Neuronal stem cell (in vitro differentiated cells): Measurements from ENCODE around the gene GGACT.

Source experiments
- DNase-seq: peaks from one replicate; pipeline ENCODE4 v3.0.0-alpha.2; 2013; ENCODE audit warnings: low spot score
- H2AFZ ChIP-seq: one replicate; pipeline ENCODE4 v1.6.1; 2013; ENCODE audit warnings: mild to moderate bottlenecking, low read length, inconsistent platforms
- H2AK5ac ChIP-seq: 2 replicates; pipeline ENCODE4 v1.6.1; 2013; ENCODE audit warnings: low read depth, mild to moderate bottlenecking, inconsistent platforms, low read length, moderate library complexity, mixed read lengths
- H2BK120ac ChIP-seq: 2 replicates; pipeline ENCODE4 v1.6.1; 2013; ENCODE audit warnings: low read depth, mild to moderate bottlenecking, inconsistent platforms, low read length, moderate library complexity, mixed read lengths
- H2BK12ac ChIP-seq: one replicate; pipeline ENCODE4 v1.6.1; 2013; ENCODE audit warnings: low read length, inconsistent platforms
- H2BK15ac ChIP-seq: 2 replicates; pipeline ENCODE4 v1.6.1; 2013; ENCODE audit warnings: mild to moderate bottlenecking, low read length, inconsistent platforms, mixed read lengths
- H2BK5ac ChIP-seq: one replicate; pipeline ENCODE4 v1.6.1; 2013; ENCODE audit warnings: inconsistent platforms, mild to moderate bottlenecking, low read length, moderate library complexity
- H3K14ac ChIP-seq: one replicate; pipeline ENCODE4 v1.6.1; 2013; ENCODE audit warnings: low read length, inconsistent platforms
- H3K18ac ChIP-seq: 2 replicates; pipeline ENCODE4 v1.6.1; 2013; ENCODE audit warnings: low read length, inconsistent platforms
- H3K23ac ChIP-seq: 2 replicates; pipeline ENCODE4 v1.6.1; 2013; ENCODE audit warnings: low read depth, mild to moderate bottlenecking, mixed read lengths, low read length, inconsistent platforms; ENCODE audit not compliant: poor library complexity
- H3K27ac ChIP-seq: replicated peaks from 3 replicates; pipeline ENCODE4 v1.5.1; 2013; ENCODE audit warnings: low read length, inconsistent platforms
- H3K27me3 ChIP-seq, 3 experiments: 2 replicates each; pipeline ENCODE4 v1.6.1; 2013; ENCODE audit warnings: low read length in 3 of 3, mild to moderate bottlenecking in 2 of 3, inconsistent platforms in 1 of 3, low read depth in 1 of 3, mixed read lengths in 1 of 3, moderate library complexity in 1 of 3; ENCODE audit not compliant: control insufficient read depth in 3 of 3, insufficient read depth in 3 of 3
- H3K36me3 ChIP-seq, 2 donors: replicated peaks in 1 of 2; 2 replicates each; pipeline ENCODE4 v1.6.1; 2013; ENCODE audit warnings: low read length in 2 of 2; ENCODE audit not compliant: control insufficient read depth in 2 of 2, insufficient read depth in 2 of 2
- H3K4ac ChIP-seq: 2 replicates; pipeline ENCODE4 v1.6.1; 2013; ENCODE audit warnings: inconsistent platforms, mild to moderate bottlenecking, low read length, moderate library complexity
- H3K4me1 ChIP-seq, 2 donors: 1 replicate in 1 of 2; 2 replicates in 1 of 2; pipeline ENCODE4 v1.6.1; 2013; ENCODE audit warnings: low read length in 2 of 2, low read depth in 1 of 2; ENCODE audit not compliant: control insufficient read depth in 2 of 2, insufficient read depth in 1 of 2
- H3K4me2 ChIP-seq: one replicate; pipeline ENCODE4 v1.6.1; 2013; ENCODE audit warnings: mild to moderate bottlenecking, low read length, inconsistent platforms; ENCODE audit not compliant: insufficient read depth, poor library complexity, severe bottlenecking
- H3K4me3 ChIP-seq, 2 donors: 2 replicates each; pipeline ENCODE4 v1.5.1; 2013; ENCODE audit warnings: low read length in 2 of 2, mild to moderate bottlenecking in 2 of 2, inconsistent platforms in 1 of 2, moderate library complexity in 1 of 2
- H3K79me1 ChIP-seq: one replicate; pipeline ENCODE4 v1.6.1; 2013; ENCODE audit warnings: low read depth, mild to moderate bottlenecking, inconsistent platforms, low read length, moderate library complexity
- H3K9ac ChIP-seq: one replicate; pipeline ENCODE4 v1.6.1; 2013; ENCODE audit warnings: mild to moderate bottlenecking, low read depth, low read length, inconsistent platforms; ENCODE audit not compliant: poor library complexity
- H3K9me3 ChIP-seq, 2 donors: replicated peaks in 1 of 2; 2 replicates each; pipeline versions ENCODE3 to v1.6.1; 2013; ENCODE audit warnings: low read length in 2 of 2, mild to moderate bottlenecking in 2 of 2, inconsistent platforms in 1 of 2, low read depth in 1 of 2, mixed read lengths in 1 of 2, moderate library complexity in 1 of 2; ENCODE audit not compliant: control insufficient read depth in 2 of 2, insufficient read depth in 1 of 2
- H4K8ac ChIP-seq: one replicate; pipeline ENCODE4 v1.6.1; 2013; ENCODE audit warnings: low read depth, mild to moderate bottlenecking, inconsistent platforms, low read length, moderate library complexity
- H4K91ac ChIP-seq: one replicate; pipeline ENCODE4 v1.6.1; 2013; ENCODE audit warnings: low read length, low read depth, mild to moderate bottlenecking, inconsistent platforms; ENCODE audit not compliant: poor library complexity
- WGBS, 2 donors: extraction: QIAGEN DNeasy Blood & Tissue Kit; methylation state at CpG; one replicate each; pipeline ENCODE4 v1.1.7; 2013; ENCODE audit warnings: missing lambda C conversion rate in 2 of 2, mixed read lengths in 1 of 2; ENCODE audit not compliant: insufficient read length in 2 of 2, insufficient replicate concordance in 1 of 2; ENCODE audit errors: extremely low coverage in 2 of 2; 5-methylcytosine and 5-hydroxymethylcytosine counted together

The GGACT gene

GRCh38 chr13:100511466-100511865, 77.1 kb downstream of the GGACT start:
- Histone ChIP-seq H2BK12ac (no peak overlapping the region), H3K4me3 (no peak overlapping the region), H3K9ac (no peak overlapping the region), H3K18ac (no peak overlapping the region), H3K27me3 (no peaks in the 10 kb centered on the region), H3K79me1 (peaks cover 3% of the 10 kb centered on the region), H2BK5ac (no peak overlapping the region), H2AFZ (no peak overlapping the region), H3K14ac (no peak overlapping the region), H2BK120ac (no peak overlapping the region), H4K8ac (no peak overlapping the region), H3K27ac (no peak overlapping the region), H2AK5ac (no peak overlapping the region), H2BK15ac (no peak overlapping the region), H3K36me3 (peaks cover 0 to 4% of the 10 kb centered on the region in 2 donors), H3K23ac (no peak overlapping the region), H3K4ac (no peak overlapping the region), H3K9me3 (no peaks in the 10 kb centered on the region), H3K4me2 (no peak overlapping the region), H4K91ac (no peak overlapping the region), H3K4me1 (peaks cover 3 to 45% of the 10 kb centered on the region in 2 donors)
- no peak for DNase-seq
- WGBS, 2 donors, result no CpG with 5 or more reads among the region's 7 CpGs

- Histone ChIP-seq H2BK120ac (no peak overlapping the region), H3K4me1 (peaks cover 3 to 45% of the 10 kb centered on the region in 2 donors), H2BK5ac (no peak overlapping the region), H3K18ac (no peak overlapping the region), H2AFZ (no peak overlapping the region), H3K27ac (no peak overlapping the region), H3K79me1 (peaks cover 3% of the 10 kb centered on the region), H2AK5ac (no peak overlapping the region), H3K4me3 (no peak overlapping the region), H4K91ac (no peak overlapping the region), H2BK12ac (no peak overlapping the region), H3K36me3 (no peaks in the 10 kb centered on the region), H3K4me2 (no peak overlapping the region), H3K9ac (no peak overlapping the region), H3K9me3 (no peaks in the 10 kb centered on the region), H3K27me3 (no peaks in the 10 kb centered on the region), H3K4ac (no peak overlapping the region), H2BK15ac (no peak overlapping the region), H3K14ac (no peak overlapping the region), H3K23ac (no peak overlapping the region), H4K8ac (no peak overlapping the region)
- no CpG with 5 or more reads among the region's 11 CpGs for whole genome bisulfite sequencing, 2 donors
- no peak for DNase-seq
These were observed 78.2 kb downstream of the GGACT start for GRCh38 chr13:100510208-100510957.

- Histone ChIP-seq H3K4me1 (peaks cover 1 to 38% of the 10 kb centered on the region in 2 donors), H2BK12ac (no peak overlapping the region), H2AK5ac (no peak overlapping the region), H4K91ac (no peak overlapping the region), H3K27me3 (no peaks in the 10 kb centered on the region), H3K4me3 (no peak overlapping the region), H3K36me3 (no peaks in the 10 kb centered on the region), H3K27ac (no peak overlapping the region), H2BK15ac (no peak overlapping the region), H2AFZ (no peak overlapping the region), H3K18ac (no peak overlapping the region), H4K8ac (no peak overlapping the region), H3K4me2 (no peak overlapping the region), H3K9ac (no peak overlapping the region), H3K9me3 (no peaks in the 10 kb centered on the region), H3K23ac (no peak overlapping the region), H3K14ac (no peak overlapping the region), H2BK120ac (no peak overlapping the region), H3K79me1 (peaks cover 3% of the 10 kb centered on the region), H3K4ac (no peak overlapping the region), H2BK5ac (no peak overlapping the region)
- WGBS, 2 donors, result no CpG with 5 or more reads among the region's 8 CpGs
- DNase-seq, result no peak
These were observed 79.6 kb downstream of the GGACT start for GRCh38 chr13:100508996-100509395.

GRCh38 chr13:100508455-100508854, 80.1 kb downstream of the GGACT start:
- Histone ChIP-seq H2BK5ac (no peak overlapping the region), H3K4me1 (peaks cover 1 to 32% of the 10 kb centered on the region in 2 donors), H3K27ac (no peak overlapping the region), H2BK120ac (no peak overlapping the region), H2BK12ac (no peak overlapping the region), H3K9ac (no peak overlapping the region), H3K18ac (no peak overlapping the region), H2AFZ (no peak overlapping the region), H3K4ac (no peak overlapping the region), H2BK15ac (no peak overlapping the region), H3K27me3 (no peaks in the 10 kb centered on the region), H3K4me2 (no peak overlapping the region), H3K9me3 (no peaks in the 10 kb centered on the region), H3K4me3 (no peak overlapping the region), H3K79me1 (peaks cover 3% of the 10 kb centered on the region), H3K14ac (no peak overlapping the region), H4K8ac (no peak overlapping the region), H3K36me3 (no peaks in the 10 kb centered on the region), H2AK5ac (no peak overlapping the region), H4K91ac (no peak overlapping the region), H3K23ac (no peak overlapping the region)
- DNase-seq, result no peak
- WGBS, 2 donors, result no CpG with 5 or more reads among the region's 6 CpGs
